Left renal pelvis (tissue), 4 donors: Measurements from ENCODE around the gene ZBTB16. TPM values are rescaled to one million over a fixed set of nuclear protein-coding genes. Genes with fewer than 3 reads are reported as not detected.

ENCODE experiments used
- DNase-seq, 4 donors: peaks; one replicate each; pipeline ENCODE4 v3.0.0-alpha.2; 2013; ENCODE audit warnings: low read depth in 4 of 4, low spot score in 3 of 4
- polyA plus RNA-seq, 4 donors: library from polyadenylated mRNA; unstranded; fragments of 120-200 nt; gene quantifications; one replicate each; pipeline ENCODE4 v1.2.1, GENCODE V29; 2013; ENCODE audit not compliant: insufficient read length in 4 of 4

The ZBTB16 gene
- polyA plus RNA-seq, 4 donors: 1.2 to 1.9 (median 1.4) TPM

DNA sequence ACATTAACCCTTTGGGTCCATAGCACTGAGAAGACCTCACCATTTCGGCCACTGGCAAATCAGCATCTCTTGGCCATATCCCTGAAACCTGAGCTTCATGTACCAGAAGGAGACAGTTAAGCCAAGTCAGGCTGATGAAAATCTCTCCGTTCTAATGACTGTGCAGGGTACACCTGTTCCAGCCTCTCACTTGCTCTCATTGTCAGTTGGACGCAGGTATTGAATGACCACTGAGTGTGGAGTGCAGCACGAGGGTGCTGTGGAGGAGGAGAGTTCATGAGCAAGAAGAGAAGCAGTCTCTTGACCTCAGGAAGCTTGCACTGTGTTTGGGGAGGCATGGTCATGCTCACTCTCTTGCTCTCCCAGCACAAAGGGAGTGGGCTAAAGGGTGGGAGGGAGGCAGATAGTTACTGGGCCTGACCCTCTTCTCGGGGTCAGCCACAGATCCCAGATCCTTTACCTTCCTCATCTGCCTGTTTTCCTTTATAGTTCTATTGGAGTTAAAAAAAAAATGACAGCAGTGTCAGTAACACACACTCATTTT is 65.2 kb downstream of the ZBTB16 start:
- no peak for DNase-seq

DNA sequence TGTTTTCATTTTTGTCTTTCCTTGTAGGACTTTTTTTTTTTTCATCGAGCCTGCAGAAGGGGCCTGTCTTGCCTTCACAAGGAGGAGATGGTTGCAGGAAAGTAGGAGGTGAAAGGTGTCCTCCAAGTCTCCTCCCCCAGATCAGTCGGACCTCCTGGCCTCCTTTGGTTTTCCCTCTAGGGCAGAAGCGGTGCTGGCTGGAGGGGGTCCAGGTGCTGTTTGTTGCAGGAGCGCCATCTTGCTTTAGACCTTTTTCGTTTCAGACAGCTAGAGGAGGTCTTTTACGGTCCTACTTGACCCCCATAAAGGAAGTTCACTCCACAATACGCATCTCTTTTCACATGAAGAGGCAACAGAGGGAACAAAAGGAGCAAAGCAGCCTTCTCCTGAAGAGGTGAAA is 66.0 kb downstream of the ZBTB16 start:
- no peak for DNase-seq

DNA sequence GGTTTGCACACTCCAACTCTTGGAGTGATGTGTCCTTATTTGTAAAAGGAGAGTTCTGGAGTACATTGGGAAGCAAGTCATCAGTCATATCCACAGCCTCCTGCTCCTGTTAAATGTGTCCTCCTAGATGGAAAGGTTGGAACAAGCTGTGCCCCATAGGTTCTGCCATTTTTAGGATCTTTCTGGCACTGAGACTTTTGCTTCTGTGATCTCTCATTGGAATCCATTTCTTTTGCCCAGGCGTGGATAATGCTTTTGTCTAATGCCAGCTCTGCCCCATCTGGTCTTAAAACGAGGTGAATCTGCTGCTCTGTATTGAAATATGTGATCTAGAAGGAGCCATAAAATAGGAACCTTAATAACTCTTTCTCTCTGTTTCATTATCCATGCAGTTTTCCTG is 66.4 kb downstream of the ZBTB16 start:
- DNase-seq: no peak

DNA sequence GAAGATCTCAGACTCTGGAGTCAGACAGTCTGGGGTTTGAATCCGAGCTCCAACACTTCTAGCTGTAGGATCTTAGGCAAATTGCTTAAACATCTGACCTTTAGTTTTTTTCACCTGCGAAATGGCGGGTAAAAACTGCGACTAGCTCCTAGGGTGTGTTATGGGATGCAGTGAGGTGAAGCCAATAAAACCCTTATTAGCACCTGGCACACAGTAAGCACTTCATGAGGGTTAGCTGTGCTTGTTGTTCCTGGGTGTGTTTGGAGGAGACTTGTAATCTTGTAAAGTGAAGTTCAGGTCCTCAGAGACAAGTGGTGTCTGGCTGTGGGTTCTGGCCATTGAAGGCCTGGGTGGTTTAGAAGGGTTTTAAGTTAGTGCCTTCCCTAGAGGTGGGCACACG is 68.9 kb downstream of the ZBTB16 start:
- no peak for DNase-seq

DNA sequence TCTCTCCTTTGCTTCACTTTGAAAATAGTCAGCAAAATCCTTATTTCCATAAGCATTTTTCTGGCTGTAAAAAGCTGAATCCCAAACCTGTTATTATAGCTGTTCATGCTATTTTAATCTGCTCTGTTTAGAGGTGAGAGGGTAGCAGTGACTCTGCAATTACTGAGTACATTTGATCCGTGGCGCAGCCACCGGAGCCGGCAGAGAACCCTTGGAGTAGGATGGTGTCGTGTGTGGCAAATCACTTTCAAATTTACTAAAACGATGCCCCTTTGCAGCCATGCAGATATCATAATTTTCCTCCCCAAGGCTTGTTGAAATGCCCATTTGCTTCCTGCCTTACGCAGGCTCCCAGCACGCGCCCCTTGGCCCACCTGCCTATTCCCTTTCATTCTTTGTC is 69.6 kb downstream of the ZBTB16 start:
- no peak for DNase-seq

DNA sequence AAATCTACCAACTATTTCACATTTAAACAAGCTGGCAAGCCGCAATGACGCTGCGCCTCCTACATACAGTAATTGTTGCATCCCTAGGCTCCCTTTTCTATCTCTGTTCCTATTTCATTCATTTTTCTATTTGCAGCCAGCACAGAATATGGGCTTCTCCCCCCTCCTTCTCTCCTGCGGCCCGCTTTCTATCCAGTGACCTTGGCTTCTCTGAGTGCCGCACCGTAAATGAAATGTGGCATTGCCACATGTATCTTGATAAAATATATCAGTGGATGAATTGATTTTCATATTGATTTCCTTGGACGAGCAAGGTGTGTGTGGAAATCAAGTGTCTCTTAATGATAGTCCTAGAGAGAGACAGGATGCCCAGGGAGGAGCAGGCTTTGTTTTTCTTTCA is 70.2 kb downstream of the ZBTB16 start:
- DNase-seq: no peak

DNA sequence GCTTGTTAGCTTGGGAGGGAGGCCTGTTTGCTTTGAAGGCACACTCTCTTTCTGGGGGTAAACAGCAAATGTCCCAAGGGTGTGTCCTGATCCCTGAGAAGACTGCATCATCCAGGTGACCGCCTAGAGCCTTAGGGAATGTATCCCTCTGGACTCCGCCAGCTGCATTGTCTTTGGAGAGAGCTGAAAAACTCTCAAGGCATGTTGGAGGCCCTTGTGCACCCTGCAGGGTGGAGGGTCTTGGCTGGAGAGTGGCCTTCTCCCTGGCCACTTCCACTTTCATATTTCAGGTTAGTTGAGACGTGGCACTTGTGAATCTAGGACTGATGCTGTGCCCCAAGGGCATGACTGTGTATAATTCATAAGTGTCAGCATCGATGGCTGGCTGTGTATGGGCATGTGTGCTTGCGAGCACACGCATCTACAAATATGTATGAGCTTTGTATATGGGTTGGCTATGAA is 70.6 kb downstream of the ZBTB16 start:
- no peak for DNase-seq

DNA sequence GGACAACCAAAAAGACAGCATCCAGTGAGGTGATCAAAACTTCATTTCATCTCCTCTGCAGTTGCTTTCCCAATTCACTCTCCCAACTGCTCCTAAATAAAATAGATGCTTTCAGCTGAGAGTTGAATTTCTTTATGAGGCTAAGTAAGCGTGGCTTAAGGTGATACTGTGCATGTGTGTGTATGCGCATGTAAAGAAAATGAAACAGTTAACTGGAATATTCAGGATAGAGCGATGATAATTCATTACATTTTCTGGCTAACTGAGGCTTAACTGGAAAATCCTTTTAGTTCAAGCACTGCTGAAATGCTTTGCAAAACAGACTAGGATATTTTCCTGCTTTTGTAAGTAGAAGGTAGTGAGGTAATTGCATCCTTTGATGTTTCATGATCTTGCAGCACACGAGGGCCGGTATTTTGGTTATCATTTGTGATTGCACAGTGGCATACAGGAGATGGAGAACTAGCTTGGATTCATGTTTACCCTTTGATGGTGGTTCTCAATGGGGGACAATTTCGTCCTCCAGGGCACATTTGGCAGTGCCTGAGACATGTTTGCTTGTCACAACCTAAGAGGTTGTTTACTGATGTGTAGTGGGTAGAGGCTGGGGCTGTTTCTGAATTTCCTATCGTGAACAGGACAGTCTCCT is 71.2 kb downstream of the ZBTB16 start:
- no peak for DNase-seq

DNA sequence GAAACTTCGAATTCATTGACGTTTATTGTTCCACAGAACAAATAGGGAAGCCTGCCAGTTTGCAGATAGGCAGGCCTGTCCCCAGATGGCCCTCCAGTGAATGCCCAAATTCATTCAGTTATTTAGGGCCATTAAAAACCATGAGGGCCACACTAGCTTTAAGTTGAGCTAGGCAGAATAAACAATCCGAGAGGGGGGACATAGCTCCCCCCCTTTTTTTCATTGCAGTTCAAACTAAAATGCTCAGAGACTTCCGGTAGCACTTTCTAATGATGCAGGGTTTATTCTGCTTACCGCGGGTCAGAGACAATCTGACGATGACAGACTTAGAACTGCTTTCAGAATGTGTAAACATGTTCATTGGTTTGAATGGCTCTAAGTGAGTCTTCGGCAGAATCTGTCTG is 72.0 kb downstream of the ZBTB16 start:
- no peak for DNase-seq

DNA sequence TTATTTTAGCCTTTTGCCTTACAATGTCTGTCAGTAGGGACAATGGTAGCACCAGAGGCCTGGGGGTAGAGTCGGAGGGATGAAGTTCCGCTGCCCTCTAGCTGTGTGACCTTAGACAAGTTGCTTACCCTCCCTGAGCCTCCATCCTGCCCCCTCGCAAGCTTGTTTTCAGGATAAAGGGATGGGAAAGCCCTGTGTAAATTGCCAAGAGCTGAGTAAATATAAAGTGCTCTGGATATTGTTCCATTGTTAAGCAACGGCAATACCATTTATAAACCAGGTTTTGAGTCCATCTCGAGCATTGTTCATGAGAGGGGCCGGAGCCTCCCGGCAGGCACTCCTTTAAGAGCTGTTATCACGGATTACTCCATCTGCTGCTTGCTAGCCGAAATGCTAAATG is 72.9 kb downstream of the ZBTB16 start:
- no peak for DNase-seq

DNA sequence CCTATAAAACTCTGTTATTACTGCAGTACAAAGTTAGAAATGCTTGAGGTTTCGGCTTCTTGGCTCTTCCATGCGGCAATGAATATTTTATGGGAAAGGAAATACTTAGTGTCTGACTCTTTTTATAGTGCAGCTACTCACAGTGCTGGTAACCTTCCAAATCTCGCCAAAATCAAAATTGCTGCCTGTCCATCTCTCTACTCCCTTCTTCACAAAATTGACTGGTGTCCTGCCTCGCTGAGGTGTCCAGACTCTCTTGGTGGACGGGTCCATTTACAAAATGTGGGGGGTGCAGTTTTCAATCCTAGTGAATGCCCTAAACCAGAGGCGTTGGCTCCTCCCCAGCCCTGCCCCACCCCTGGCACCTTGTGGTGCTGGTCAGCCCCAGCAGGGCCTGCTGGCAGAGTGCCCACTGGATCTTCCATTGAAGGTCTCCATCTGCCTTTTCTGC is 73.5 kb downstream of the ZBTB16 start:
- DNase-seq: no peak

DNA sequence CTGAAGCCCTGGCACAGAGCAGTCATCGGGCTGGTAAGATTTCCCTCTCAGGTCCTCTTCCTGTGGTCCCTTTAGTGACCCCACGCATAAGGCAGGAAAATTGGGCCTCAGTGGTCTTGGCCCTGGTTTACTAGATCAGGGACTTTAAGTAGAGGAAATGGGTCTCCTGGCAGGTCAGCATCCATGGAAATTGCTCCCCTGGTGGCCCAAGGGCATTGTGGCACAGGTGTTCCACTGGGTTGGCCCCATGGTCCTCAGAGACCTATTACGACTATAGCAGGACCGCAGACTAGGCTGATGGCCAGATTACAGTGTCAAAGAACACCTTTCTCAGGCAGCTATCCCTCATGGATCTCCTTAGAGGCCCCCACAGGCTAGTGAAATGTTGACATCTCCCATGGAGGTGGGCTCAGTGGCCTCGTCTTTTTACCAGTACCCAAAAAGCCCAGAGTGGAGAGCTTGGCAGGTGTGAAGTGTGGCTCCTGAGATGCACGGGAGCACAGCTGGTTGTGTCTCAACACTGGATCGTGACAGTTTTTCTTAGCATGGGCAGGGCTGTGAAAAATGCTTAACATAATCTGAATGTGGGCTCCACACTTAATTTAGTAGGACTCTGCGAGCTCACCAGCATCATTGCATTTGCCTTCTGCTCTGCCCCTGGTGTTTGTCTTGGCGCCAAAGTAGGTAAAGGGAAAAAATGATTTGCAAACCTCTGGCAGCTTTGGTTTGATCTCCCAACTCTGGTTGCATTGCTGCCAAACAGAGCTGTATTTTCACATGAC is 74.2 kb downstream of the ZBTB16 start:
- DNase-seq: no peak

DNA sequence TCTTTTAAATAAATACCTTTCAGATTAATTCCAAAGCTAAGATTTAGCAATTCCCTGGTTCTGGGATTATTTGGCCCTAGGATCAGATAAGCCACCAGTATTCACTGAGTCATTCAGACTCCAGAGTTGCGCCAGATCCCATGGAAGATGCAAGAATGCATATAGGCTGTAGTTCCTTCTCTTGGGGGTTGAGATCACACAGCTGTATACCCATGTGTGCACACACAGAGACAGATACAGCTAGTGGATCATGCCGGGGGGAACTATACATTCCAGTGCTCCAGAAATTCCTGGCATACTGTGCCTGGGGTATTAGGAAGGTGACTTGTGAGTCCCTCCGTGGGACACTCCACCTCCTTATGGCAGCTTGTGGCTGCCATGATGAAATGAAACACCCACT is 75.4 kb downstream of the ZBTB16 start:
- DNase-seq: no peak

DNA sequence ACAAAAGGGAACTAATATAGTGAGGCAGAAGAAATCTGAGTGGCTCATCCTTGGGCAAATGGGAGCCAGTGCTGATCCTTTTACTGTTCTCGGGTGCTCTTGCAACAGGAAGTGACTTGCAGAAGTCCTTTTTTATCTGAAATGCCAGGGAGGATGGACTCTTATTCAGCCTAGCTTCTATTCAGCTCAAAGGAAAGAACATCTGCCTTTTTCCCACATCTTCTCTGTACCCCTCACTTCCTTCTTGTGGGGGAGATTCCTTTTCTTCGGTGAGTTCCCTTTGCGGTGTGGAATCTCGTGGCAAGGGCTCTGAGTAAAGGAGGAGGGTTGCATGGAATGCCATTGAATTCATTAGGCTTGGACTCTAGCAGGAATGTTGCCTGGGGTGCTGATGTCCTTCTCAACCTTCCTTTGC is 76.2 kb downstream of the ZBTB16 start:
- no peak for DNase-seq

DNA sequence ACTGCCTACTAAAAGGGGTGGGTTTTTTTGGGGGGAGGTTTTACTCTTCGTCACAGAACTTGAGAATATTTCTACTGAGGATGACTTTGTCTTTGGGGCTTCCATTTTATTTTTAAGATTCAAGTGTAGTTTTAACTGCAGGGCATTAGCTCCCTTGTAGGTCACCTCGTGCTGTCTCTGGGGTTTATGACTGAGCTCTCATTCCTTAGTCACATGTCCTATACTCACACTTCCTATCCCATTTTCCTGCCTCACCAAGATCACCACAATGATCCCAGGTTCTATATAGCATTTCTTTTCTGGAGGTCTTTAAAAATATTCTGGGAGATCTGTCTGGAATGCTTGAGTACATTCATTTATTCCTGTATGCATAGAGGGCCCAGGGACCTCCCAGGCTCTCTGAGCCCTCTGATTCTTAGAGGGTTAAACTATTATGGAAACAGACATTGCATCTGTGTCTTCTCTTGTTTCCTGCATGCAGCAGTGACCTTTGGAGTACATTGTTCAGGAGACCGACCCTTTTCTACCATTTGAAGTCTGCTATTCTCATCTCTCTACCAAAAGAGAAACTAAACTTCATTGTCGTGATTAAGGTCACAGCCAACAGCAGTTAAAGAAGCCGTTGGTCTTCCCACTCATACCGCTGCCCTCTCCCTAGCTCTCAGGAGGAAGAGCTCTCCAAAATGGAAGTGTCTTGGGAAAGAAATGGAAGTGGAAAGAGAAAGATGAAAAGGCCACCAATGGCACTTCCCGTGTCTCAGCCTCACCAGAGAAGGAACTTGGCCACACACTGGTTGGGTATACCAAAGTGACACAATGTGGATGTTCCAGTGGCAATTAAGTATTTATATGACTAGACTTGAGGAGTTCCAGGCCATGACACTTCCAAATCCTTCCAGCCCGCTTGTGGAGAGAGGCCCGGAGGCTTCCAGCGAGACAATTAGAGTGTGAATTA is 77.5 kb downstream of the ZBTB16 start:
- no peak for DNase-seq

DNA sequence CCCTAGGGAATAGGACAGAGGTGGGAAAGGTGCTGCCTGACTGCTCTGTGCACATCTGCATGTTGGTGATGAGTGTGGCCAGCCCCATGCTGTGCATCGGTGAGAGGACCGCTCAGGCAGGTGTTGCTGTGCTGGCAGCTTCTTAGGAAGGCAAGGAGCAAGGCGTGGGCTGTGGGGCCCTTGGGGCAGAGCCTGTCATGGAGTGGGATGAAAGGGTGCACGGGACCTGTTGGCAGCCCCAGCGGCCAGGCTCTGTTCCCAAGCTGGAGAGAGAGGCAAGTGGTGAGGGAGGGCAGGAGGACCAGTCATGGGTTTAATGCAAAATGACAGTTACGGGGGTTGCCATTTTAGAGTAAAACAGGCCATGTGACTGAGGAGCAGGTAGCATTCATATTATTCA is 78.3 kb downstream of the ZBTB16 start:
- DNase-seq: no peak

DNA sequence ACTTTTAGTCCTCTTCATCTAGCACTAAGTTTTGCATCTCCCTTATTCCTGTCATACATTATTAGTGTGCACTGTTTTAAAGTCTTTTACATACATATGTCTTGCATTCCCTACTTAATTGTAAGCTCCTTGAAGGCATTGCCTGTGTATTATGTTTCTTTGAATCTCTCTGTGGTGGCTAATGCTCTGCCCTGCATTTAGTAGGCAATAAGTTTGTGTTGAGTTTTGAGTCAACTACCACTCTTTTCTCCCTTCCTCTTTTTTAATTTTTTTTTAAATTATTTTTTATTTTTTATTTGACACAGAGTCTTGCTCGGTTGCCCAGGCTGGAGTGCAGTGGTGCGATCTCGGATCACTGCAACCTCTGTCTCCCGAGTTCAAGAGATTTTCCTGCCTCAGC is 78.9 kb downstream of the ZBTB16 start:
- DNase-seq: no peak

DNA sequence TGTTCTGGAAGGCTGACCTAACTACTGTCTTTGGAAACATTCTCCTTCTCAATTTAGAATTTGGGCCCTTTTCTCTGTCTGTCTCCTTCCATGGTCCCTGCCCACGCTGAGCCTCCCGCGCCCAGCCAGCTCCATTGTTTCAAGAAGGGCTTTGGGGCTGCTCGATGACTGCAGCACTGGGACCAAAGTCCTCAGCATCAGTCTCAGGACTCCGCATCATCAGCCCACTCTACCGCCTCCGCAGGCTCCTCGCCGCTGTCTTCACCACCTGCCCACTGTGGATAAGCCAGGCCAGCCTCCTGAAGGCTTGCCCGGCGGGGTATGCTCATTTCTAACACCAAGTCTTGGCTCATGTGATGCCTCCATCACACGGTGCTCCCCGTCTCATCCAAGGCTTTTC is 81.3 kb downstream of the ZBTB16 start:
- no peak for DNase-seq

DNA sequence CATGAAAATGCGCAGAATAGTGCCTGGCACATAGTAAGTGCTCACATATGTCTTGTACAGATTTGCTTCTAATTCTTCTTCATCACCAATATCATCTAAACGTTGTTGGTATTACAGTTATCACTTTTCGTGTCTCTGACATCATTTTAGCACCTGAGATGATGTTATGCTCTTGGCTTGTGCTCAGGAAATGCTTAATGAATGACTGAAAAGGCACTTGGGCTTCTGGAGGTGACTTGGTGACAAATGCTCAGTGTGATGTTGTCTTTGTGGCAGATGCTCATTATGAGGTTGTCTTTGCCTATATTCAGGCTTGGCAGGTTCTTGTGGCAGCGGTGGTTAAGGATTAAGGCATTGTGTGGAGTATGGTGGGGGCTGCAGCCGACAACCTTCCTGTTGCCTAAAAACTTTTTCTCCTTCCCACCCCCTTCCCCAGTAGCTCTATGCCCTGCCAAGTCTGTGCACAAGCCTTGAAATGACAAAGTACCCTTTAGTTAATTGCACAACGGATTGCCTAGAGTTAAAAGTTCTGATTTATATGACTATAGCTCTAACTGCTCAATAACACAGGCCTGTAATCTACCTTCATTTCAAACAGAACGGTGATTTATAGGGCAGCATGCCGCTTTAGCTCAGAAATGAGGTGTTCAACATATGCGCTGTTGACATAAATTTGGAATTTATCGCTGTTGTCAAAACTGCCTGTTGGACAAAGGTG is 82.5 kb downstream of the ZBTB16 start:
- no peak for DNase-seq

DNA sequence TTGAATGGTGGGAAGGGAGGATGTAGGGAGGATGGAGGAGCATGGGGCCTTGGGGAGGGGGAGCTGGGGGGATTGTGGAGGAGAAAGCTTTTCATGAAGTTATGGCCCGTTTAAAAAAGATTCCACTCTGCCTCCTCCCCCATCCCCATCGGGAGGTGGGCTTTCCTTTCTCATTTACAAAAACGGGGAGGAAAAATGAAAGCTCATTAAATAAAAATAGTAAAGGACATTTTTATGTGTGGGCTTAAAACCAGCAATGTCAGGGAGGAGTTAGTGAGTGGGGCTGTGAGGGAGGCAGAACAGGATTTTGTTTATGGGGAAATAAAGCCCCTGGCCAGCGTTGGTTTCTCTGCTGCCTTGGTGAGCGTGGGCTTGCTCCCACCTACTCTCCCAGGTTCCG is 83.2 kb downstream of the ZBTB16 start:
- peak in 1 of 4 donors; percentile 57 for DNase-seq
